GM19193 (cell line): ENCODE measurements around the gene ACCSL.

Experiments used
- POLR2A ChIP-seq: IDR thresholded peaks from 4 replicates; pipeline ENCODE4 v1.6.1; 2011; ENCODE audit not compliant: insufficient read depth, insufficient read length; ENCODE audit errors: extremely low read depth

Gene ACCSL

DNA sequence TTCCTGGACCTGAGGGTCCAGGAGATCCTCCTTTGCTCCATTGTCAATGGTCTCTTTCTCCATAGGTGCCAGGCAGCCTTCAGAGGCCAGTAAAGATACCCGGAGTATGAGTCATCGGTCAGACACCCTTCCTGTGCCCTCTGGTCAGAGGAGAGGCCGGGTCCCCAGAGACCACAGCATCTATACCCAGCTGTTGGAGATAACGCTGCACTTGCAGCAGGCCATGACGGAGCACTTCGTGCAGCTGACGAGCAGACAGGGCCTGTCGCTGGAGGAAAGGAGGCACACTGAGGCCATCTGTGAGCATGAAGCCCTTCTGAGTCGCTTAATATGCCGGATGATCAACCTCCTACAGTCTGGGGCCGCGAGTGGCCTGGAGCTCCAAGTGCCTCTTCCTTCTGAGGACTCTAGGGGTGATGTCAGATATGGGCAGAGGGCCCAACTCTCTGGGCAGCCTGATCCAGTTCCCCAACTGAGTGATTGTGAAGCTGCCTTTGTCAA lies at the start of gene ACCSL:
ACCSL (plus strand) TSS at position 51 of the 501 bp plus-strand sequence; CDS start at position 107, 56 bp downstream.
- TF ChIP-seq POLR2A: no peak

- no peak for TF ChIP-seq POLR2A
These were observed 49.5 kb upstream of the ACCSL start for GRCh38 chr11:43998308-43998707.

DNA sequence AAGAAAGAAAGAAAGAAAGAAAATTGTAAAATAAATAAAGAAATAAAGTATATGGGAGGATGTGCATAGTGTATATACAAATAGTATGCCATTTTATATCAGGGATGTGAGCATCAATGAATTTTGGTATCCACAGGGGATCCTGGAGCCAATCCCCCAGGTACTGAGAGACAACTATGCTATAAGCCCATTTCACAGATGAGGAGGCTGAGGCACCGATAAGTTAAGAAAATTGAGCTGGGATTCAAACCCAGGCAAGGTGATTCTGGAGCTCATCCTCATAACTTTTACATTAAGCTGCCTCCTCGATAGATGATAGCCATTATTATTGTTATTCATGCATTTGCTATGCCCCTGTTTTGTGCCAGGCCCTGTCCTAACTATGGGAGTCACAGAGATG lies 47.0 kb upstream of the ACCSL start:
- TF ChIP-seq POLR2A: no peak

- no peak for TF ChIP-seq POLR2A
These were observed 45.3 kb upstream of the ACCSL start for GRCh38 chr11:44002191-44003093.

- TF ChIP-seq POLR2A: no peak
These were observed 43.9 kb upstream of the ACCSL start for GRCh38 chr11:44003736-44004451.

- TF ChIP-seq POLR2A: no peak
These were observed 43.2 kb upstream of the ACCSL start for GRCh38 chr11:44004452-44005062.

DNA sequence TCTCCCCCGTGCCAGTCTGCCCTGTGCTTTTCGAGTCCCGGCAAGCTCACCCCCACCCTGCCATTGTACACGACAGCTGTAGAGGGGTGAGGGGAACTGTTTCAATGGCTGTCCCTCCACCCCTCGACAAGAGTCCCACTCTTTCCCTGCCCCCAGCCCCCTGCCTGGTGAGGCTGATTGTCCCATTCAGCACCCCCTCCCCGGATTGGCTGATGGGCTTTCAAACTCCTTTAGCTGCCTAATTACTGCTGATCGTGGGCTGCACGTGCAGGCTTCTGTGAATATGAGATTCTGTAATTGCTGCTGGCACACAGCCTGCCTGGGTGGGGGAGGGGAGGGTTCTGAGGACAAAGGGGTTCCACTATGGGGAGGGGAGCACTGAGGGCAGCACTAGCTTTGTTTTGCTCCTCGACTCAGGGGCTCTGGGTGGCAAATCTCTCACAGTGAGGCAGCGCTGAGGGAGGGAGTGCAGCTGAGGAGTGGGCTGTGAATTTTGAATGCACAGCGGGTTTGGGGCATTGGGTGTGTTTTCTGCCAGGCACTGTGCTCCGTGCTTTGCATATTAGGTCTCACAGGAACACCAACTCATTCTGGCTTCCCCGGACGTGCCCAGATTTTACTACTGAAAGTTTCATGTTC lies 42.6 kb upstream of the ACCSL start:
- TF ChIP-seq POLR2A: no peak

DNA sequence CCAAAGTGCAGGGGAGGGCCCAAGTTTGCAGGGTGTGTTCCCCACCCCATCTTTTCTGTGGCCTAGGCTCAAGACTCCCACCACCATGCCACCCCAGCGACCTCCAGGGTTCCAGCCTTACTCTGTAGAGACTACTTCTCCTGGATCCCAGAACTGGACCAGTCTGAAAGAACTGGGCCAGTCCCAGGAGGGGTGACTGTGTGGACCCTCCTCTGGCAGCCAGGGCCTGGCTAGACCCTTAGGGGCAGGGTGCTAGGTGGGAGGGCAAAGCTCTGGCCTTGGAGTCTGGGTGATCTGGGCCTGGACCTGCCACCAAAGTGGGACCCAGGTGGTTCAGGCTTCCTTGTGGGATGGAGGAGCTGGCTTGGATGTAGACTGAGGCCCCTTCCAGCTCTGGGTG lies 41.8 kb upstream of the ACCSL start:
- TF ChIP-seq POLR2A: no peak

- TF ChIP-seq POLR2A: no peak
These were observed 40.8 kb upstream of the ACCSL start for GRCh38 chr11:44006917-44007361.

DNA sequence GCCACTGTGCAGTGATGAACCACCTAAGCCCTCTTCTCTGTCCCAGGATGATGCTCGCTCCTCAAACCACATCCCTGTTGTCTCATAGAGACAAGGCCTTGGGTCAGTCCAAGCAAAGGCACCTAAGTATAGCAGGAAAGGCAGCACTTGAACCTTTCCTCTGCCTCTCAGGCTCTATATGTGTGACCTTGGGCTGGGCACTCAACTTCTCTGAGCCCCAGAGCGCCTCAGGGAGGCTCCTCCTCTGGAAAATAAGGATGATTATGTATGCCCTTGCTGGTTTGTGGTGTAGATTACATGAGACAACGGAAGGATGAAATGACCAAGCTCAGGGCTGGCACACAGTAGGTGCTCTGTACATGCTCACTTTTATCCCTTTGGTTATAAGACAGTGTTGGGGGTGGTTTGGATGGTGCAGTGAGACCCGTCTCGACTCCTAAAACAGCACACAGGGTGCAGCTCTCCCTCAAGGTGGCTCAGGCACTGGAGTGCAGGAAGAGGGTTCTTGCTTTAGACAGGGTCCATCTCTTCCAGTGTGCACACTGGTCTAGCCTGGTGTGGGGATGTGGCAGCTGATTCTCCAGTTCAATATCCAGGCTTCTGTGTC lies 40.2 kb upstream of the ACCSL start:
- no peak for TF ChIP-seq POLR2A

- TF ChIP-seq POLR2A: no peak
These were observed 39.7 kb upstream of the ACCSL start for GRCh38 chr11:44008088-44008501.

DNA sequence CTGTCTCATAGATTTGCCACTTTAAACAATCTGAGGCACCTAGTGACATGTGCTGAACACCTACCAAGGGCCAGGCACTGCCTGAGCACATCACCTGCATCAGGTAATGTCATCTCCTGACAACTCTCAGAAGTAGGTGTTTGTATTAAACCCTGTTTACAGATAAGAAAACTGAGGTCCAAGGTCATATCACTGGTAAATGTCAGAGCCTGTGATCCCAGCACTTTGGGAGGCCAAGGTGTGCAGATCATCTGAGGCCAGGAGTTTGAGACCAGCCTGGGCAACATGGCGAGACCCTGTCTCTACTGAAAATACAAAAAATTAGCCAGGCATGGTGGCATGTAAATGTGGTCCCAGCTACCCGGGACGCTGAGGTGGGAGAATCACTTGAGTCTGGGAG lies 39.1 kb upstream of the ACCSL start:
- no peak for TF ChIP-seq POLR2A

GRCh38 chr11:44010789-44011251 lies 37.0 kb upstream of the ACCSL start:
- no peak for TF ChIP-seq POLR2A

DNA sequence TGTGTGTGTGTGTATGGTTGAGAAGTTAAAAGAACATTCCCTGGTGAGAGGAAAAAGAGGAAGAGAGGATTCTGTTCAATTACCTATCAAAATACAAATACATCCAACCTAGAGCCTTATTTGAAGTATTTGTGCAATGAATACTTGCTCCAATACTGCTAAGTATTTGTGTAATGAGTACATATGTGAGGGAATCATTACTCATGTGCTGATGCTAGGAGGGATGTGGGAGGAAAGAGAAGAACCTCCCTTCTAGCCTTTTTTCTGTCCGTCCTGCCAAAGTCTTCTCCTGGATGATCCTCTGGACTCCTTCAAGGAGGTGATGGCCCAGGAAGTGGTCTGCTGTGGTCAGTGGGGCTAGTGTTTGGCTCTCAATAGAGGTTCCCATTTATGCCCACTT lies 36.0 kb upstream of the ACCSL start:
- TF ChIP-seq POLR2A: no peak

DNA sequence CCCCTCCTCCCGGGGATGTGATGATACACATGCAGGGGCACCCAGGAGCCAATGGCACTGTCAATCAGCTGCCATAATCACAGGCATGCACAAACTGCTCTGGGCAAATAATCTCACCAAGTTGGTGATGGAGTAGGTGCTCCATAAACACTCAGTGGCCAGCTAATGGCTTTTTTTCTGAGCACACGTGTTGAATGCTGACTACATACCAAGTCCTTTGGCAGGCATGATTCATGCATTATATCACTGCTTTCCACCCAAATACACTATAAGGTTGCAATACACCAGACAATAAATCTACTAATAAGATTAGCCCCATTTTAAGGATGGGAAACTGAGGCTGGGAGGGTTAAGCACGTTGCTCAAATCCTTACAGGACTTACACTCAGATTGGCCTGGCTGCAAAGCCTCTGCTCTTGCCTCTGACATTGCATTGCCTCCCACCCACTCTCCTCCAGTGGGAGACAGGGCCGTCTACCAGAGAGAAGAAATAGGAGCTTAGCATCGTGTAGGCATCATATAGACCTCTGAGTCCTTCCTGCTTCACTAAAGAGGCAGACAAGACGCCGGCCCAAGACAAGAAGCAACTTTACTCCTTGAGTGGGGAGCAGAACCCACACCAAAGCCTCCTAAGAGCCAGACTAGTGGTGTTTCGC lies 32.7 kb upstream of the ACCSL start:
- no peak for TF ChIP-seq POLR2A

DNA sequence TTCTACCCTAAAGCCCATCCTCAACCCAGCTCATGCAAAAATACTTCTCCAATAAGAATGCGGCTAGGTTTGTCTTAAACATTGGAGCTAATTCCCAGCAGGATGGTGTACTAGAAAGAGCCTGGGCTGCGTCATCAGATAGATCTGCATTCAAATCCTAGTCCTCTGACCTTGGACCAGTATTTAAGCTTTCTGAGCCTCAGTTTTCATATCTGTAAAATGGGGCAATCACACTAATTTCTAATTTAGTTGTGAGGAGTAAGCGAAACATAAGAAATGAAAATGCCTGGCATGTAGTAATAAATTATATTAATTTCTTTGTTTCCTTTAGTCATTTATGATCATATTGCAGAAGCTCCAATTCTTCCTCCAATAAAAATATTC lies 32.2 kb upstream of the ACCSL start:
- TF ChIP-seq POLR2A: no peak
